ENCODE data around the gene DISP3. TPM values are rescaled to one million over a fixed set of nuclear protein-coding genes. Genes with fewer than 3 reads are reported as not detected.
A peak's percentile ranks its signal among the peaks of the same experiment; 100 is the strongest.

The DISP3 gene
- polyA plus RNA-seq, 3 donors from 2014 or later = 0.37 to 0.66 TPM; not detected in 1

- Mint-ChIP-seq H3K36me3 (peaks cover 0 to 5% (median 0%) of the 10 kb centered on the region in 3 donors), H3K27ac (no peak overlapping the region), H3K4me1 (no peaks in the 10 kb centered on the region), H3K4me3 (no peak overlapping the region), H3K9me3 (peaks cover 0 to 11% (median 1%) of the 10 kb centered on the region in 6 donors), H3K27me3 (ENCODE audit: low read depth in 3 of 3) (peaks cover 6 to 15% (median 14%) of the 10 kb centered on the region in 3 donors)
- no peak for DNase-seq
Observed at GRCh38 chr1:11498956-11499594, 20.1 kb downstream of the DISP3 start.

DNA sequence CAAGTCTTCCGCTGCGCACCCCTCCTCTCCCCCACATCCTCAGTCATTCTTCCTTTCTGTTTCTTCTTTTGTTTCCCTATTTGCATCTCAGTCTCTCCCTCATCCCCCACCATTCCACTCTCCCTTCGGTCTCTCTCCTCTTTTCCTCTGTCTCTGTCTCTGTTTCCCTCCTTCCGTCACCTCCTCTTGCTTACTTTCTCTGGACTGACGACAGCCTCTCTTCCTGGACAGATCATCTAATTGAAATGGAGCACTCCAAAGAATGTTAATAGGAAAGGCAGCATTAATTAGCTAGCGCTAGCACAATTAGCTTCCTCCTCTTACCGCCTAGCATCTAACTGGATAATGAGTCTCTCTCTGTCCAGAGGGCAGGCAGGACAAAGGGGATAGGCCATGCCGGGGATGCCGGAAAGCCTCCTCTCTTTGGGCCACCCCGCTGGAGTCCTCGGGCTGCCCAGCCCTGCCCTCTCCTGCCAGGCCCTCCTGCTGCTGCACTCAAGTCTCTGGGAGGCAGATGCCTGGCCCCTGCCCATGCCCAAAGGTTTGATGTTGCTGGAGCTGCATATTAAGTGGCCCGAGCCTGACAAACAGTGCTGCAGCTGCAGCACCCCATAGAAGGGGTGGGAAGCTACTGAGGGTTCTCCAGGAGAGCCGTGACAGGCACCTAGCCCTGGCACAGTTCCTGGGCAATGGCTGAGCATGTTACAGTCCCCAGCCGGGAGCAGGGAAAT, 20.8 kb downstream of the DISP3 start:
- Mint-ChIP-seq H3K4me1 (no peaks in the 10 kb centered on the region), H3K27me3 (ENCODE audit: low read depth in 3 of 3) (peaks cover 6 to 15% (median 11%) of the 10 kb centered on the region in 3 donors), H3K4me3 (no peak overlapping the region), H3K9me3 (peaks cover 0 to 18% (median 4%) of the 10 kb centered on the region in 6 donors), H3K27ac (no peak overlapping the region), H3K36me3 (peaks cover 0 to 5% (median 4%) of the 10 kb centered on the region in 3 donors)
- DNase-seq = no peak

GRCh38 chr1:11500881-11501280, 21.9 kb downstream of the DISP3 start:
- H3K9me3 Mint-ChIP-seq = peaks cover 2 to 29% (median 13%) of the 10 kb centered on the region in 6 donors
- peak overlapping the region in 2 of 5 donors; percentile 41 to 70 for H3K4me3 Mint-ChIP-seq
- peaks cover 4 to 12% (median 11%) of the 10 kb centered on the region in 3 donors for H3K36me3 Mint-ChIP-seq
- H3K4me1 Mint-ChIP-seq = no peaks in the 10 kb centered on the region
- DNase-seq = no peak
- peaks cover 6 to 13% (median 11%) of the 10 kb centered on the region in 3 donors for H3K27me3 Mint-ChIP-seq (ENCODE audit: low read depth in 3 of 3)
- no peak overlapping the region for H3K27ac Mint-ChIP-seq

GRCh38 chr1:11501491-11501897, 22.5 kb downstream of the DISP3 start:
- Mint-ChIP-seq H3K27ac (peak overlapping the region in 1 of 6 donors; percentile 24), H3K4me3 (peak overlapping the region in 4 of 5 donors; percentile 56 to 78 (median 63)), H3K4me1 (no peaks in the 10 kb centered on the region), H3K27me3 (ENCODE audit: low read depth in 3 of 3) (peaks cover 6 to 16% (median 11%) of the 10 kb centered on the region in 3 donors), H3K36me3 (peaks cover 9 to 17% (median 12%) of the 10 kb centered on the region in 3 donors), H3K9me3 (peaks cover 5 to 35% (median 20%) of the 10 kb centered on the region in 6 donors)
- DNase-seq = peak; percentile 45 to 54 (median 50)

DNA sequence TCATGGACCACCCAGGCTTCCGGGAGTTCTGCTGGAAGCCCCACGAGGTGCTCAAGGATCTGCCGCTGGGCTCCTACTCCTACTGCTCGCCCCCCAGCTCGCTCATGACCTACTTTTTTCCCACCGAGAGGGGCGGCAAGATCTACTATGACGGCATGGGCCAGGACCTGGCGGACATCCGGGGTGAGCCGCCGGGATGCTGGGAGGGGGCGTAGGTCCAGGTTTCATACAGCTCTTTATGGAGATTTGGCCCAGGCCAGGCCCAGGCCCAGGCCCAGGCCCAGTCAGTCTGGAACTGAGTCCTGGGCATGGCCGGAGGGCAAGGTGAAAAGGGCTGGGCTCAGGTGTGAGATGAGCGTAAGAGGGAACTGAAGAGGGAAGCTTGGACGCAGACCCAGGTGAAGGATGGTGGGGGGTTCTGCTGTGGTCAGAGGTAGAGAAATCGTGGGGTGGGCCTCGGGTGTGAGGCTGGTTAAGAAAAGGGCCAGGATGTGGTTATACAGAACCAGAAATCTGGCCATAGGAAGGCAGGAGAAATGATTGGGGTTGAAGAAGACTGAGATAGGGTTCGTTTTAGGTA, 23.0 kb downstream of the DISP3 start:
- Mint-ChIP-seq H3K4me3 (peak overlapping the region in 4 of 5 donors; percentile 56 to 78 (median 63)), H3K36me3 (peaks cover 9 to 17% (median 12%) of the 10 kb centered on the region in 3 donors), H3K27me3 (ENCODE audit: low read depth in 3 of 3) (peaks cover 8 to 14% (median 11%) of the 10 kb centered on the region in 3 donors), H3K4me1 (no peaks in the 10 kb centered on the region), H3K9me3 (peaks cover 10 to 40% (median 24%) of the 10 kb centered on the region in 6 donors), H3K27ac (peak overlapping the region in 1 of 6 donors; percentile 24)
- DNase-seq = no peak

DNA sequence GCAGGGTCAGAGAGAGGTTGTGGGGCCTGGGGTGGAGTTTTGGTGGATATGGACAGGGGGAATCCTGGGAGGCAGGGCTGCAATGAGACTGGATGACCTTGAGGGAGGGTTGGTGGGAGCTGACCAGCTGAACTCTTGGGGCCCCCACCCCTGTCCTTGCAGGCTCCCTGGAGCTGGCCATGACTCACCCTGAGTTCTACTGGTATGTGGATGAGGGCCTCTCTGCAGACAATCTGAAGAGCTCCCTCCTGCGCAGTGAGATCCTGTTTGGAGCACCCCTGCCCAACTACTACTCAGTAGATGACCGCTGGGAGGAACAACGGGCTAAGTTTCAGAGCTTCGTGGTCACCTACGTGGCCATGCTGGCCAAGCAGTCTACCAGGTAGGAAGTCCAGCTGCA, 23.6 kb downstream of the DISP3 start:
- H3K9me3 Mint-ChIP-seq = peaks cover 10 to 45% (median 25%) of the 10 kb centered on the region in 6 donors
- no peak overlapping the region for H3K27ac Mint-ChIP-seq
- H3K36me3 Mint-ChIP-seq = peaks cover 11 to 17% (median 12%) of the 10 kb centered on the region in 3 donors
- no peak for DNase-seq
- peaks cover 7 to 13% (median 8%) of the 10 kb centered on the region in 3 donors for H3K27me3 Mint-ChIP-seq (ENCODE audit: low read depth in 3 of 3)
- no peaks in the 10 kb centered on the region for H3K4me1 Mint-ChIP-seq
- H3K4me3 Mint-ChIP-seq = no peak overlapping the region

GRCh38 chr1:11504599-11504998, 25.6 kb downstream of the DISP3 start:
- Mint-ChIP-seq H3K27ac (no peak overlapping the region), H3K9me3 (peaks cover 13 to 49% (median 30%) of the 10 kb centered on the region in 6 donors), H3K27me3 (ENCODE audit: low read depth in 3 of 3) (peaks cover 7 to 9% (median 9%) of the 10 kb centered on the region in 3 donors), H3K4me1 (no peaks in the 10 kb centered on the region), H3K36me3 (peaks cover 12 to 22% (median 13%) of the 10 kb centered on the region in 3 donors), H3K4me3 (no peak overlapping the region)
- DNase-seq = no peak

DNA sequence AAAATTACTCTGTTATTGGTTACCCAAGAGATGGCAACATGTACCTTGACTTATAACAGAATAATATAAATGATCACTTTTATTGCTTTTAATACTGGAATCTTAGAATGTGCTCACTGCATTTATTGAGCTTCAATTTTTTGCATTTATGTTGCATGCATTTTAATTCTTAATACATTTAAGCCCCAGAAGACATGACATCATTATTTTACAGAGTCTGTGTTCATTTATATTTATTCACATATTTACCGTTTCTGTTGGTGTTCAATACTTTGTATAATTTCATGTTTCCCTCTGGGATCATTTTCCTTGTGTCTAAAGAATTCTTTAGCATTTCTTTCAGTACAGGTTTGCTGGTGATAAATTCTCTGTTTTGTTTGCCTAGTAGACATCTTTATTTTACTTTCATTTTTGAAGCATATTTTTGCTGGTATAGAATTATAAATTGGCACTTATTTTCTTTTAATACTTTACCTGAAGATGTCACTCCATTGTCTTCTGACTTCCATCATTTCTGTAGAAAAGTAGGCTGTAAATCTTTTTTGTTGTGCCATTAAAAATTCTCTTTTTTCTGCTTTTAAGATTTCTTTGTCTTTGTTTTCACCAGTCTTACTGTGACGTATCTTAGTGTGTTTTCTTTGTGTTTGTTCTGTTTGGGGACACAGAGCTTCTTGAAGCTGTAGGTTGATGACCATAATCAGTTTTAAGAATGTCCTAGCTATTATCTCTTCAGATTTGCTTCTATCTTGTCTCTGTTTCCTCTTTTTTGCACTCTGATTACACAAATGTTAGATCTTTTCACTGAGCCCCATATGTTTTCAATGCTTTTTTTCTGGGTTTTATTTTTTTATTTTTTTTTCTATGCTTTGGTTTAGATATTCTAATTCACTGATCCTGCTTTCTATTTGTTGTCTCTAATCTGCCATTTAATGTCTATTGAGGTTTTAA, 26.9 kb downstream of the DISP3 start:
- H3K9me3 Mint-ChIP-seq = peaks cover 13 to 49% (median 30%) of the 10 kb centered on the region in 6 donors
- H3K27ac Mint-ChIP-seq = no peak overlapping the region
- peaks cover 9% of the 10 kb centered on the region in 3 donors for H3K27me3 Mint-ChIP-seq (ENCODE audit: low read depth in 3 of 3)
- peaks cover 12 to 22% (median 13%) of the 10 kb centered on the region in 3 donors for H3K36me3 Mint-ChIP-seq
- no peaks in the 10 kb centered on the region for H3K4me1 Mint-ChIP-seq
- no peak for DNase-seq
- peak overlapping the region in 1 of 5 donors; percentile 13 for H3K4me3 Mint-ChIP-seq

DNA sequence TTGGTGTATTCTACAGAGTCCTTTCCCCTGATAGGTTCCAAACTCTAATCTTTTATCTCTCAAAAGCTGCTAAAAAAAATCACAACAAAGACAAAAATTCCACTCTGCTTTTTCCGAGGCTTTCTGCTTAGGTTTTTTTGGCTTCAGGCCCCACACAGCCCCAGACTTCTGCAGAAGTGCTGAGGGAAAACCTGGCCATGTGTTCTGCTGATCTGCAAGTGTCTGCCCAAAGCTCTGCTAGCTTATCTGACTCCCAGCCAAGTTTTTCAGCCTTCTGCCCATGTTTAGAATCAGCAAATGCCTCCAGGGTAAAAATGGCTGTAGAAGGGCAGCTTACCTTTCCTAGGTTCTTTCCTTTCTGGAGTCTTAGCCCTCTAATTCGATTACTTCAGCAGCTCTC, 28.4 kb downstream of the DISP3 start:
- Mint-ChIP-seq H3K36me3 (peaks cover 12 to 17% (median 13%) of the 10 kb centered on the region in 3 donors), H3K27me3 (ENCODE audit: low read depth in 3 of 3) (peaks cover 7 to 8% (median 7%) of the 10 kb centered on the region in 3 donors), H3K27ac (no peak overlapping the region)

GRCh38 chr1:11513681-11514080, 34.7 kb downstream of the DISP3 start:
- no peak overlapping the region for H3K27ac Mint-ChIP-seq
- DNase-seq = no peak
- peaks cover 0 to 5% (median 0%) of the 10 kb centered on the region in 3 donors for H3K36me3 Mint-ChIP-seq
- peaks cover 0 to 8% (median 5%) of the 10 kb centered on the region in 3 donors for H3K27me3 Mint-ChIP-seq (ENCODE audit: low read depth in 3 of 3)
- no peaks in the 10 kb centered on the region for H3K4me1 Mint-ChIP-seq
- no peak overlapping the region for H3K4me3 Mint-ChIP-seq
- peaks cover 2 to 11% (median 5%) of the 10 kb centered on the region in 6 donors for H3K9me3 Mint-ChIP-seq

More for the DNA sequence above, 28.4 kb downstream of the DISP3 start:
- Mint-ChIP-seq H3K4me1 (no peaks in the 10 kb centered on the region), H3K9me3 (peaks cover 15 to 52% (median 31%) of the 10 kb centered on the region in 6 donors), H3K4me3 (no peak overlapping the region)
- DNase-seq = no peak

DNA sequence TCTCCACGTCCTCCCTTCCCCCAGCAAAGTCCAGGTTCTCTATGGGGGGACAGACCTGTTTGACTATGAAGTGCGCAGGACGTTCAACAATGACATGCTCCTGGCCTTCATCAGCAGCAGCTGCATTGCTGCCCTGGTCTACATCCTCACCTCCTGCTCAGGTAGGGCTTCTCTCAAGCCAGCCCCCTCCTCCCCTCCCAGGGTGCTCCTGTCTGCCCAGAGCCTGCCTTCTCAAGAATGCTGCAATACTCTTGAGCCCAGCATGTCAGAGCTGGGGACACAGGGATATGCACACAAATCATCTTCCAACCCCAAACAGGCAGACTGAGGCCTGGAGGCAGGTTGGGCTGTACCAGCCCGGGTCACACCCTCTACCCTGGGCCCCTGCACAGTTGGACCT, 35.4 kb downstream of the DISP3 start:
- no peak overlapping the region for H3K4me3 Mint-ChIP-seq
- peaks cover 0 to 8% (median 7%) of the 10 kb centered on the region in 3 donors for H3K27me3 Mint-ChIP-seq (ENCODE audit: low read depth in 3 of 3)
- H3K27ac Mint-ChIP-seq = no peak overlapping the region
- peaks cover 0 to 8% (median 4%) of the 10 kb centered on the region in 6 donors for H3K9me3 Mint-ChIP-seq
- H3K4me1 Mint-ChIP-seq = no peaks in the 10 kb centered on the region
- no peaks in the 10 kb centered on the region for H3K36me3 Mint-ChIP-seq
- no peak for DNase-seq

GRCh38 chr1:11515368-11516300, 36.7 kb downstream of the DISP3 start:
- Mint-ChIP-seq H3K27ac (no peak overlapping the region), H3K4me1 (no peaks in the 10 kb centered on the region), H3K27me3 (ENCODE audit: low read depth in 3 of 3) (peaks cover 0 to 8% (median 3%) of the 10 kb centered on the region in 3 donors), H3K4me3 (no peak overlapping the region), H3K9me3 (peaks cover 0 to 6% (median 4%) of the 10 kb centered on the region in 6 donors), H3K36me3 (no peaks in the 10 kb centered on the region)
- DNase-seq = no peak

All from immature natural killer cell (primary cell).